WI38 (cell line): Measurements from ENCODE around the gene CDA.

Experiments used
- H3K4me3 ChIP-seq: 2 replicates; pipeline ENCODE4 v1.5.1; 2011; ENCODE audit warnings: low read depth, mild to moderate bottlenecking, control low read depth, low read length
- CTCF ChIP-seq: IDR thresholded peaks from 2 replicates; pipeline ENCODE4 v1.5.1; 2012; ENCODE audit warnings: low read depth, mild to moderate bottlenecking, control low read depth, low read length

The CDA gene

GRCh38 chr1:20586953-20587660 lies 1.8 kb upstream of the CDA start:
- no peak for TF ChIP-seq CTCF
- no peak overlapping the region for H3K4me3 ChIP-seq

GRCh38 chr1:20587661-20588053 lies 1.2 kb upstream of the CDA start:
- no peak overlapping the region for H3K4me3 ChIP-seq
- TF ChIP-seq CTCF = no peak

GRCh38 chr1:20589331-20590278 lies 708 bp downstream of the CDA start:
- peak overlapping the region; percentile 37 for H3K4me3 ChIP-seq
- TF ChIP-seq CTCF = no peak

DNA sequence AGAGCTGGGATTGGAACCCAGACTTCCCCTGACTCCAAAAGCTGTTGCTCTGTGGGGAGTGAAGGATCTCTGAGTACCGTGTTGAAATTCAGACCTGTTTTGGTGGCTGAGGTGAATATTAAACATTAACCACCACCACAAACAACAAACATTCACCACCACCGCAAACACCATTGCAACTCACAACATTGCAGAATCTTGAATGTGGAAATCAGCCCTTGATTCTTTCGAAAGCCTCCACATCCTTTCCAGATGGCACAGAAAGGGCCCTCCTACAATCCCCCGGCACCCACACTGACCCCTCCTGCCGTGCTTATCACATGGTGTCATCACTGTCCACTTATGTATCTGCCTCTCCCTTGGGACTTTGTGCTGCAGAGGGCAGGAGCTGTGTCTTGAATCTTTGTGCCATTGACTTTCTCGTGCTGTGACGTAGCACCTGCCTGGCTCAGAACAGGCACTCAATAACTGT lies 1.4 kb downstream of the CDA start:
- no peak overlapping the region for H3K4me3 ChIP-seq
- TF ChIP-seq CTCF = no peak

DNA sequence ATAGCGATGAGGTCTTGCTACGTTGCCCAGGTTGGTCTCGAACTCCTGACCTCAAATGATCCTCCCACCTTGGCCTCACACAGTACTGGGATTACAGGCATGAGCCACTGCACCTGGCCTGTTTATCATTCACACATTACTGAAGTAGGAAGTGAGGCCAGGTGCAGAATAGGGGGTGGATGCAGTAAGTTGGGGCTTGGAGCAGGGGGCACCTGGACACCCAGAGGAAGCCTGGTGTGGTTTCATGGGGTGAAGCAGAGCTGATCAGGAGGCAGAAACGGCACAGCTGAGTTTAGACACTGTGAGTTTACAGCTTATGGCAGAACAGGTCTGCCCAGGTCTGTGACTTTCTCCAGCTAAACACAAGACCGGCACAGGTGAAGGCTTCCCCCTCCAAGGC lies 4.9 kb downstream of the CDA start:
- H3K4me3 ChIP-seq = no peak overlapping the region
- TF ChIP-seq CTCF = no peak

- no peak overlapping the region for H3K4me3 ChIP-seq
- TF ChIP-seq CTCF = no peak
Measured at GRCh38 chr1:20594746-20595145, 5.8 kb downstream of the CDA start.

- no peak overlapping the region for H3K4me3 ChIP-seq
- no peak for TF ChIP-seq CTCF
Measured at GRCh38 chr1:20596106-20596505, 7.2 kb downstream of the CDA start.
